Activated naive CD8-positive, alpha-beta T cell treated with anti-CD3 and anti-CD28 coated beads, Interleukin-2, amount 10 ng/mL, durations not matched to agents 7 days and 5 days (primary cell): ENCODE data around the gene BTF3. TPM values are rescaled to one million over a fixed set of nuclear protein-coding genes. Genes with fewer than 3 reads are reported as not detected.
A peak's percentile ranks its signal among the peaks of the same experiment; 100 is the strongest.
"Not testable (repeated sequence)": the region's sequence is repeated elsewhere in the genome, so short reads cannot be mapped to it uniquely, and the experiment has no call there.

Experiments
- ATAC-seq: fragments of 150-1000 bp; cut with Tn5 transposase; one replicate; pipeline ENCODE4 v1.10.0; 2021; ENCODE audit warnings: low read depth, moderate library complexity
- POLR2A ChIA-PET: fragments of 350-600 bp; sonication (Branson Sonifier 250); formaldehyde crosslinking; loops from one replicate; lab custom pipeline; 2021; ENCODE audit warnings: antibody characterized with exemption; lab: Charles Lee
- DNase-seq: peaks from one replicate; pipeline ENCODE4 v3.0.0; 2021
- H3K27ac Mint-ChIP-seq: one replicate; pipeline ENCODE4 v1.8.0; 2022; ENCODE audit warnings: mild to moderate bottlenecking, mixed read lengths
- H3K27me3 Mint-ChIP-seq: one replicate; pipeline ENCODE4 v1.8.0; 2022; ENCODE audit warnings: mild to moderate bottlenecking, moderate library complexity, mixed read lengths
- H3K36me3 Mint-ChIP-seq: one replicate; pipeline ENCODE4 v1.8.0; 2021; ENCODE audit warnings: mild to moderate bottlenecking, mixed read lengths
- H3K4me1 Mint-ChIP-seq: one replicate; pipeline ENCODE4 v1.8.0; 2021; ENCODE audit warnings: mixed read lengths
- H3K4me3 Mint-ChIP-seq: one replicate; pipeline ENCODE4 v1.8.0; 2022; ENCODE audit warnings: mild to moderate bottlenecking, moderate library complexity, mixed read lengths
- H3K9me3 Mint-ChIP-seq: one replicate; pipeline ENCODE4 v1.8.0; 2021; ENCODE audit warnings: mixed read lengths
- total RNA-seq, 2 experiments: library from RNA; stranded (reverse); gene quantifications; one replicate each; pipeline ENCODE4 v1.2.3, GENCODE V29; 2021

The BTF3 gene
- total RNA-seq = 100 to 1,000 TPM; 658 to 664 TPM

- H3K27ac Mint-ChIP-seq = peak within 1 kb of the TSS; percentile 99
- H3K9me3 Mint-ChIP-seq = no peaks in the 10 kb centered on the region
- peak within 1 kb of the TSS; percentile 97 for H3K4me3 Mint-ChIP-seq
- peaks cover 10% of the 10 kb centered on the region for H3K27me3 Mint-ChIP-seq
- DNase-seq (peak; percentile 90), ATAC-seq (peak; percentile 96)
- POLR2A ChIA-PET = interaction anchor here (0.5 to 1.9 kb wide), 8 partner anchors 13 to 1275 kb away, joined by 3 to 17 read pairs (median 3); partner anchors contain the start of genes ANKRA2, GFM2, NSA2 and UTP15
- peaks cover 18% of the 10 kb centered on the region for H3K36me3 Mint-ChIP-seq
- peaks cover 33% of the 10 kb centered on the region for H3K4me1 Mint-ChIP-seq
These were observed at the start of gene BTF3 for GRCh38 chr5:73498057-73498992. TSS of gene BTF3 (plus strand) at chr5:73498442. CDS start at chr5:73498668, 226 bp downstream.

GRCh38 chr5:73448463-73449136 lies 49.6 kb upstream of the BTF3 start, which contains the start of gene FOXD1:
TSS of gene FOXD1 (minus strand) at chr5:73448777. CDS start at chr5:73448362, 415 bp downstream.
- DNase-seq (peak; percentile 60), ATAC-seq (peak; percentile 51)
- H3K4me1 Mint-ChIP-seq = peaks cover 14% of the 10 kb centered on the region
- H3K27me3 Mint-ChIP-seq = peaks cover 84% of the 10 kb centered on the region
- POLR2A ChIA-PET = no interaction called here
- H3K4me3 Mint-ChIP-seq = peak within 1 kb of the TSS; percentile 77
- no peaks in the 10 kb centered on the region for H3K9me3 Mint-ChIP-seq
- H3K27ac Mint-ChIP-seq = peak within 1 kb of the TSS; percentile 68
- H3K36me3 Mint-ChIP-seq = peaks cover 3% of the 10 kb centered on the region

GRCh38 chr5:73450137-73450536 lies 48.1 kb upstream of the BTF3 start:
- H3K27ac Mint-ChIP-seq = no peak overlapping the region
- DNase-seq = no peak
- H3K4me1 Mint-ChIP-seq = peaks cover 11% of the 10 kb centered on the region
- peaks cover 80% of the 10 kb centered on the region for H3K27me3 Mint-ChIP-seq
- H3K4me3 Mint-ChIP-seq = no peak overlapping the region
- ATAC-seq = no peak
- POLR2A ChIA-PET = no interaction called here
- H3K9me3 Mint-ChIP-seq = no peaks in the 10 kb centered on the region
- no peaks in the 10 kb centered on the region for H3K36me3 Mint-ChIP-seq

GRCh38 chr5:73450672-73451223 lies 47.5 kb upstream of the BTF3 start:
- POLR2A ChIA-PET = interaction anchor here (0.6 kb wide), 1 partner anchor 17 kb away, joined by 3 read pairs; no protein-coding TSS in a partner anchor
- Mint-ChIP-seq H3K27ac (no peak overlapping the region), H3K27me3 (peaks cover 79% of the 10 kb centered on the region), H3K36me3 (no peaks in the 10 kb centered on the region), H3K4me3 (no peak overlapping the region), H3K9me3 (no peaks in the 10 kb centered on the region), H3K4me1 (peaks cover 11% of the 10 kb centered on the region)
- no peak for ATAC-seq
- DNase-seq = no peak

GRCh38 chr5:73451224-73452130 lies 46.8 kb upstream of the BTF3 start:
- H3K4me3 Mint-ChIP-seq = no peak overlapping the region
- H3K27me3 Mint-ChIP-seq = peaks cover 80% of the 10 kb centered on the region
- H3K4me1 Mint-ChIP-seq = peaks cover 9% of the 10 kb centered on the region
- POLR2A ChIA-PET = interaction anchor here (0.6 kb wide), 1 partner anchor 18 kb away, joined by 3 read pairs; no protein-coding TSS in a partner anchor
- no peaks in the 10 kb centered on the region for H3K36me3 Mint-ChIP-seq
- peak; percentile 83 for DNase-seq
- H3K27ac Mint-ChIP-seq = no peak overlapping the region
- no peaks in the 10 kb centered on the region for H3K9me3 Mint-ChIP-seq
- ATAC-seq = peak; percentile 50

GRCh38 chr5:73452215-73452614 lies 46.0 kb upstream of the BTF3 start:
- ATAC-seq = no peak
- no peaks in the 10 kb centered on the region for H3K36me3 Mint-ChIP-seq
- H3K27me3 Mint-ChIP-seq = peaks cover 83% of the 10 kb centered on the region
- no peaks in the 10 kb centered on the region for H3K9me3 Mint-ChIP-seq
- POLR2A ChIA-PET = no interaction called here
- no peak overlapping the region for H3K4me3 Mint-ChIP-seq
- no peak for DNase-seq
- H3K27ac Mint-ChIP-seq = no peak overlapping the region
- H3K4me1 Mint-ChIP-seq = peaks cover 6% of the 10 kb centered on the region

GRCh38 chr5:73454379-73455036 lies 43.7 kb upstream of the BTF3 start:
- POLR2A ChIA-PET = no interaction called here
- H3K27me3 Mint-ChIP-seq = peaks cover 80% of the 10 kb centered on the region
- DNase-seq (no peak), ATAC-seq (peak; percentile 65)
- no peak overlapping the region for H3K27ac Mint-ChIP-seq
- H3K4me1 Mint-ChIP-seq = peaks cover 2% of the 10 kb centered on the region
- no peaks in the 10 kb centered on the region for H3K9me3 Mint-ChIP-seq
- no peak overlapping the region for H3K4me3 Mint-ChIP-seq
- H3K36me3 Mint-ChIP-seq = no peaks in the 10 kb centered on the region

GRCh38 chr5:73456462-73456861 lies 41.8 kb upstream of the BTF3 start:
- H3K36me3 Mint-ChIP-seq, H3K4me1 Mint-ChIP-seq, POLR2A ChIA-PET, H3K27ac Mint-ChIP-seq, ATAC-seq, H3K4me3 Mint-ChIP-seq, DNase-seq, H3K9me3 Mint-ChIP-seq: not testable (repeated sequence)
- H3K27me3 Mint-ChIP-seq = peaks cover 78% of the 10 kb centered on the region

- H3K36me3 Mint-ChIP-seq = no peaks in the 10 kb centered on the region
These were observed 38.9 kb upstream of the BTF3 start for GRCh38 chr5:73459366-73459765.

GRCh38 chr5:73460133-73460532 lies 38.1 kb upstream of the BTF3 start:
- H3K4me1 Mint-ChIP-seq = no peaks in the 10 kb centered on the region
- peaks cover 56% of the 10 kb centered on the region for H3K27me3 Mint-ChIP-seq
- POLR2A ChIA-PET = no interaction called here
- ATAC-seq = no peak
- no peaks in the 10 kb centered on the region for H3K36me3 Mint-ChIP-seq
- H3K4me3 Mint-ChIP-seq = no peak overlapping the region
- no peak overlapping the region for H3K27ac Mint-ChIP-seq
- H3K9me3 Mint-ChIP-seq = no peaks in the 10 kb centered on the region
- no peak for DNase-seq

More at GRCh38 chr5:73459366-73459765, 38.9 kb upstream of the BTF3 start:
- no peaks in the 10 kb centered on the region for H3K4me1 Mint-ChIP-seq
- H3K9me3 Mint-ChIP-seq = no peaks in the 10 kb centered on the region
- ATAC-seq (no peak), DNase-seq (no peak)
- H3K4me3 Mint-ChIP-seq = no peak overlapping the region
- no peak overlapping the region for H3K27ac Mint-ChIP-seq
- H3K27me3 Mint-ChIP-seq = peaks cover 56% of the 10 kb centered on the region
- POLR2A ChIA-PET = no interaction called here

GRCh38 chr5:73464016-73464745 lies 34.1 kb upstream of the BTF3 start:
- ATAC-seq (no peak), DNase-seq (no peak)
- no peaks in the 10 kb centered on the region for H3K4me1 Mint-ChIP-seq
- peaks cover 36% of the 10 kb centered on the region for H3K27me3 Mint-ChIP-seq
- no peaks in the 10 kb centered on the region for H3K9me3 Mint-ChIP-seq
- no peak overlapping the region for H3K4me3 Mint-ChIP-seq
- H3K27ac Mint-ChIP-seq = no peak overlapping the region
- POLR2A ChIA-PET = no interaction called here
- no peaks in the 10 kb centered on the region for H3K36me3 Mint-ChIP-seq
